Inferior parietal cortex (tissue), 1 donor: Measurements from ENCODE around the gene FGB.
"Not testable (repeated sequence)": the region's sequence is repeated elsewhere in the genome, so short reads cannot be mapped to it uniquely, and the experiment has no call there.

Source experiments
- DNase-seq: peaks from one replicate; pipeline ENCODE4 v3.0.0-alpha.2; 2016; ENCODE audit errors: extremely low spot score

The FGB gene

GRCh38 chr4:154597281-154597680, 34.5 kb downstream of the FGB start:
- not testable (repeated sequence) for DNase-seq

GRCh38 chr4:154597798-154598774, 35.3 kb downstream of the FGB start:
- DNase-seq, result no peak

GRCh38 chr4:154602404-154603020, 39.7 kb downstream of the FGB start:
- no peak for DNase-seq

- no peak for DNase-seq
Measured at GRCh38 chr4:154603033-154603943, 40.5 kb downstream of the FGB start.

GRCh38 chr4:154604696-154605200, 41.9 kb downstream of the FGB start:
- no peak for DNase-seq

- DNase-seq, result no peak
Measured at GRCh38 chr4:154606728-154607723, 44.2 kb downstream of the FGB start.

GRCh38 chr4:154608361-154609252, 45.8 kb downstream of the FGB start:
- DNase-seq, result no peak

GRCh38 chr4:154609532-154609931, 46.7 kb downstream of the FGB start:
- DNase-seq, result no peak

- DNase-seq, result no peak
Measured at GRCh38 chr4:154610582-154610981, 47.8 kb downstream of the FGB start.

- no peak for DNase-seq
Measured at GRCh38 chr4:154611833-154612232, 49.0 kb downstream of the FGB start.

GRCh38 chr4:154612472-154613414, 49.9 kb downstream of the FGB start, which contains the start of gene FGG:
Gene FGG (minus strand): TSS chr4:154612656. CDS start chr4:154612609, 47 bp downstream.
- no peak for DNase-seq

GRCh38 chr4:154614306-154614705, 51.5 kb downstream of the FGB start:
- no peak for DNase-seq

- DNase-seq, result no peak
Measured at GRCh38 chr4:154615211-154615610, 52.4 kb downstream of the FGB start.

GRCh38 chr4:154616287-154616686, 53.5 kb downstream of the FGB start:
- DNase-seq, result no peak

GRCh38 chr4:154616731-154617130, 53.9 kb downstream of the FGB start:
- no peak for DNase-seq

- DNase-seq, result no peak
Measured at GRCh38 chr4:154617820-154618317, 55.1 kb downstream of the FGB start.

- peak; percentile 76 for DNase-seq
Measured at GRCh38 chr4:154618708-154619315, 56.0 kb downstream of the FGB start.

- DNase-seq, result no peak
Measured at GRCh38 chr4:154620111-154620510, 57.3 kb downstream of the FGB start.
